ENCODE data around the gene FRMD4A. TPM values are rescaled to one million over a fixed set of nuclear protein-coding genes. Genes with fewer than 3 reads are reported as not detected.

The FRMD4A gene
- total and polyA plus RNA-seq, 10 of the 15 experiments (the other 5 are each of a cell fraction or from before 2014, with no cell fraction given): 17.8 to 75.2 (median 39.1) TPM

- POLR2A ChIA-PET: no interaction called here
- in situ Hi-C loops (cut with MboI) (no loop called here), intact Hi-C loops (cut with micrococcal nuclease; ENCODE audit: unreplicated experiment) (no loop called here)
- no peaks in the 10 kb centered on the region; the same call in 2 of the 3 replicates for H3K9me3 ChIP-seq (replicated peaks; ENCODE audit: control insufficient read depth, insufficient read depth, low read length)
- no peak for TF ChIP-seq SREBF1 (IDR thresholded peaks at IDR 0.05; ENCODE audit: low read length)
- no peak for TF ChIP-seq ZSCAN29 (IDR thresholded peaks at IDR 0.05)
- TF ChIP-seq FOXM1 (IDR thresholded peaks at IDR 0.05; ENCODE audit: low read depth, low read length): no peak
- TF ChIP-seq SIN3A (IDR thresholded peaks at IDR 0.05; ENCODE audit: low read depth, low read length): no peak
- peak; percentile 58; the same call in 1 of the 2 replicates for TF ChIP-seq ELK1 (IDR thresholded peaks at IDR 0.05; ENCODE audit: low read depth, low read length)
- peak in 1 of 2 experiments; percentile 6; a peak in 1 of 4 replicates for TF ChIP-seq SRF (IDR thresholded peaks at IDR 0.05; ENCODE audit: low read depth in 2 of 2, low read length in 2 of 2)
- no peak overlapping the region for H2AFZ ChIP-seq (ENCODE audit: control insufficient read depth, low read depth, low read length)
- H3K79me2 ChIP-seq (ENCODE audit: control insufficient read depth, insufficient read depth, low read length): no peaks in the 10 kb centered on the region
- no TSS peak for BruUV-seq (replicated peaks)
- RAD21 ChIA-PET (ENCODE audit: unreplicated experiment): interaction anchor here (0.9 kb wide), 1 partner anchor 11 kb away, joined by 3 read pairs; no protein-coding TSS in a partner anchor
- H3K27ac ChIP-seq (ENCODE audit: control insufficient read depth, insufficient read depth): no peak overlapping the region
- CTCF ChIA-PET: interaction anchor here (0.6 kb wide), 1 partner anchor 597 kb away, joined by 3 read pairs; no protein-coding TSS in a partner anchor
- DNase-seq (ENCODE audit: low read depth, low spot score): no peak
- SMC1A ChIA-PET (ENCODE audit: uncharacterized antibody, unreplicated experiment): interaction anchor here (0.7 kb wide), 1 partner anchor 237 kb away, joined by 3 read pairs; no protein-coding TSS in a partner anchor
- H3K36me3 ChIP-seq (ENCODE audit: control insufficient read depth in 2 of 2, insufficient read depth in 2 of 2, low read length in 1 of 2): no peaks in the 10 kb centered on the region
- FAIRE-seq: no peak
- peaks cover 6 to 11% of the 10 kb centered on the region in 2 experiments; a peak in 3 of 4 replicates for H3K27me3 ChIP-seq (replicated peaks in 1 of 2; ENCODE audit: control insufficient read depth in 2 of 2, insufficient read depth in 2 of 2, low read length in 1 of 2)
- H3K4me3 ChIP-seq: no peak overlapping the region
- no peak overlapping the region for H3K4me2 ChIP-seq (ENCODE audit: control insufficient read depth, insufficient read depth)
- no peaks in the 10 kb centered on the region for H3K4me1 ChIP-seq (ENCODE audit: control insufficient read depth, insufficient read depth, low read length)
- no peak for ATAC-seq
- no peaks in the 10 kb centered on the region for H4K20me1 ChIP-seq (ENCODE audit: control insufficient read depth, insufficient read depth)
- no peak overlapping the region for H3K9ac ChIP-seq (ENCODE audit: control insufficient read depth, insufficient read depth, low read length)
- WGBS (ENCODE audit: insufficient coverage, insufficient replicate concordance, low lambda C conversion rate, missing lambda C conversion rate): 32% methylated on average over 5 of the region's 5 CpGs
Measured at GRCh38 chr10:14374745-14375445, 44.2 kb upstream of the FRMD4A start.

All from GM12878 (cell line).